ENCODE data around the gene TRIO.

The TRIO gene

GRCh38 chr5:14133394-14133793 is 9.7 kb upstream of the TRIO start:
- Mint-ChIP-seq H3K9me3 (peaks cover 12% of the 10 kb centered on the region), H3K36me3 (ENCODE audit: low read depth) (no peaks in the 10 kb centered on the region), H3K27ac (no peak overlapping the region), H3K4me3 (no peak overlapping the region), H3K27me3 (ENCODE audit: low read depth) (no peaks in the 10 kb centered on the region), H3K4me1 (ENCODE audit: low read depth) (no peaks in the 10 kb centered on the region)
- no peak for DNase-seq (ENCODE audit: low spot score)

- no peak for DNase-seq (ENCODE audit: low spot score)
- Mint-ChIP-seq H3K4me1 (ENCODE audit: low read depth) (no peaks in the 10 kb centered on the region), H3K27me3 (ENCODE audit: low read depth) (no peaks in the 10 kb centered on the region), H3K4me3 (no peak overlapping the region), H3K9me3 (peaks cover 12% of the 10 kb centered on the region), H3K27ac (no peak overlapping the region), H3K36me3 (ENCODE audit: low read depth) (no peaks in the 10 kb centered on the region)
Measured at GRCh38 chr5:14134083-14134482, 9.1 kb upstream of the TRIO start.

GRCh38 chr5:14134771-14135170 is 8.4 kb upstream of the TRIO start:
- Mint-ChIP-seq H3K4me3 (no peak overlapping the region), H3K27ac (no peak overlapping the region), H3K27me3 (ENCODE audit: low read depth) (no peaks in the 10 kb centered on the region), H3K4me1 (ENCODE audit: low read depth) (no peaks in the 10 kb centered on the region), H3K9me3 (peaks cover 12% of the 10 kb centered on the region), H3K36me3 (ENCODE audit: low read depth) (no peaks in the 10 kb centered on the region)
- no peak for DNase-seq (ENCODE audit: low spot score)

- Mint-ChIP-seq H3K36me3 (ENCODE audit: low read depth) (no peaks in the 10 kb centered on the region), H3K27ac (no peak overlapping the region)
Measured at GRCh38 chr5:14135621-14136020, 7.5 kb upstream of the TRIO start.

GRCh38 chr5:14136228-14136627 is 6.9 kb upstream of the TRIO start:
- peaks cover 7% of the 10 kb centered on the region for H3K27me3 Mint-ChIP-seq (ENCODE audit: low read depth)
- no peaks in the 10 kb centered on the region for H3K36me3 Mint-ChIP-seq (ENCODE audit: low read depth)
- H3K9me3 Mint-ChIP-seq, result peaks cover 12% of the 10 kb centered on the region
- no peak overlapping the region for H3K27ac Mint-ChIP-seq
- no peaks in the 10 kb centered on the region for H3K4me1 Mint-ChIP-seq (ENCODE audit: low read depth)
- no peak overlapping the region for H3K4me3 Mint-ChIP-seq
- DNase-seq (ENCODE audit: low spot score), result no peak

More at GRCh38 chr5:14135621-14136020, 7.5 kb upstream of the TRIO start:
- Mint-ChIP-seq H3K9me3 (peaks cover 12% of the 10 kb centered on the region), H3K4me3 (no peak overlapping the region), H3K4me1 (ENCODE audit: low read depth) (no peaks in the 10 kb centered on the region), H3K27me3 (ENCODE audit: low read depth) (peaks cover 4% of the 10 kb centered on the region)
- DNase-seq (ENCODE audit: low spot score), result no peak

- H3K4me1 Mint-ChIP-seq (ENCODE audit: low read depth), result peaks cover 3% of the 10 kb centered on the region
- no peak for DNase-seq (ENCODE audit: low spot score)
- peaks cover 12% of the 10 kb centered on the region for H3K9me3 Mint-ChIP-seq
- no peak overlapping the region for H3K4me3 Mint-ChIP-seq
- no peak overlapping the region for H3K27ac Mint-ChIP-seq
- peaks cover 19% of the 10 kb centered on the region for H3K27me3 Mint-ChIP-seq (ENCODE audit: low read depth)
- no peaks in the 10 kb centered on the region for H3K36me3 Mint-ChIP-seq (ENCODE audit: low read depth)
Measured at GRCh38 chr5:14138608-14139540, 4.3 kb upstream of the TRIO start.

GRCh38 chr5:14141764-14142163 is 1.4 kb upstream of the TRIO start:
- peaks cover 41% of the 10 kb centered on the region for H3K27me3 Mint-ChIP-seq (ENCODE audit: low read depth)
- H3K27ac Mint-ChIP-seq, result no peak overlapping the region
- H3K9me3 Mint-ChIP-seq, result peaks cover 4% of the 10 kb centered on the region
- H3K4me1 Mint-ChIP-seq (ENCODE audit: low read depth), result peaks cover 7% of the 10 kb centered on the region
- no peak overlapping the region for H3K4me3 Mint-ChIP-seq
- no peaks in the 10 kb centered on the region for H3K36me3 Mint-ChIP-seq (ENCODE audit: low read depth)
- DNase-seq (ENCODE audit: low spot score), result no peak

GRCh38 chr5:14142202-14142826 is 828 bp upstream of the TRIO start:
- peaks cover 45% of the 10 kb centered on the region for H3K27me3 Mint-ChIP-seq (ENCODE audit: low read depth)
- H3K9me3 Mint-ChIP-seq, result peaks cover 3% of the 10 kb centered on the region
- H3K27ac Mint-ChIP-seq, result no peak overlapping the region
- no peak for DNase-seq (ENCODE audit: low spot score)
- no peaks in the 10 kb centered on the region for H3K36me3 Mint-ChIP-seq (ENCODE audit: low read depth)
- H3K4me3 Mint-ChIP-seq, result peak overlapping the region; percentile 80
- H3K4me1 Mint-ChIP-seq (ENCODE audit: low read depth), result peaks cover 7% of the 10 kb centered on the region

- no peaks in the 10 kb centered on the region for H3K9me3 Mint-ChIP-seq
- peaks cover 54% of the 10 kb centered on the region for H3K27me3 Mint-ChIP-seq (ENCODE audit: low read depth)
- H3K36me3 Mint-ChIP-seq (ENCODE audit: low read depth), result no peaks in the 10 kb centered on the region
- peaks cover 7% of the 10 kb centered on the region for H3K4me1 Mint-ChIP-seq (ENCODE audit: low read depth)
- H3K4me3 Mint-ChIP-seq, result no peak overlapping the region
- H3K27ac Mint-ChIP-seq, result no peak overlapping the region
- DNase-seq (ENCODE audit: low spot score), result no peak
Measured at GRCh38 chr5:14143546-14143840, 351 bp downstream of the TRIO start.

GRCh38 chr5:14143841-14144585 is 871 bp downstream of the TRIO start:
- H3K27ac Mint-ChIP-seq, result peak overlapping the region; percentile 41
- DNase-seq (ENCODE audit: low spot score), result peak; percentile 27
- H3K9me3 Mint-ChIP-seq, result no peaks in the 10 kb centered on the region

GRCh38 chr5:14144586-14145434 is 1.7 kb downstream of the TRIO start:
- Mint-ChIP-seq H3K9me3 (no peaks in the 10 kb centered on the region), H3K4me3 (peak overlapping the region; percentile 82), H3K36me3 (ENCODE audit: low read depth) (no peaks in the 10 kb centered on the region), H3K27me3 (ENCODE audit: low read depth) (peaks cover 67% of the 10 kb centered on the region), H3K4me1 (ENCODE audit: low read depth) (peaks cover 7% of the 10 kb centered on the region), H3K27ac (peak overlapping the region; percentile 32)
- DNase-seq (ENCODE audit: low spot score), result peak; percentile 10

More at GRCh38 chr5:14143841-14144585, 871 bp downstream of the TRIO start:
- Mint-ChIP-seq H3K27me3 (ENCODE audit: low read depth) (peaks cover 59% of the 10 kb centered on the region), H3K4me1 (ENCODE audit: low read depth) (peaks cover 7% of the 10 kb centered on the region), H3K36me3 (ENCODE audit: low read depth) (no peaks in the 10 kb centered on the region), H3K4me3 (peak overlapping the region; percentile 82)

- no peak overlapping the region for H3K27ac Mint-ChIP-seq
Measured at GRCh38 chr5:14145435-14146334, 2.5 kb downstream of the TRIO start.

More at GRCh38 chr5:14145435-14146334, 2.5 kb downstream of the TRIO start:
- Mint-ChIP-seq H3K27me3 (ENCODE audit: low read depth) (peaks cover 67% of the 10 kb centered on the region), H3K4me1 (ENCODE audit: low read depth) (peaks cover 7% of the 10 kb centered on the region), H3K4me3 (peak overlapping the region; percentile 79), H3K9me3 (no peaks in the 10 kb centered on the region), H3K36me3 (ENCODE audit: low read depth) (no peaks in the 10 kb centered on the region)
- DNase-seq (ENCODE audit: low spot score), result no peak

Data from T-helper 2 cell treated with Interferon-gamma antibody and Interleukin-4, amounts not matched to agents 5 μg/mL and 100 μg/mL, for 36 hours (primary cell).